HepG2 (cell line): ENCODE data around the gene UNC5A.

Experiments used
- EZH2 ChIP-seq: conservative IDR thresholded peaks from 2 replicates; pipeline ENCODE4 v1.6.1; 2012; ENCODE audit warnings: mild to moderate bottlenecking, low read depth, low read length, moderate library complexity
- JUND ChIP-seq: sonication (generic); formaldehyde crosslinking; IDR thresholded peaks from 2 replicates; pipeline ENCODE4 v1.8.0; 2022; ENCODE audit warnings: mild to moderate bottlenecking, missing genetic modification reagents
- POLR2A ChIP-seq, 2 experiments: IDR thresholded peaks; 2 replicates each; pipeline ENCODE4 v1.6.1; 2011; ENCODE audit warnings: low read depth in 2 of 2, low read length in 2 of 2, mild to moderate bottlenecking in 1 of 2, moderate library complexity in 1 of 2; ENCODE audit not compliant: insufficient read depth in 1 of 2
- USF2 ChIP-seq, 2 experiments: sonication (generic) in 1 of 2; formaldehyde crosslinking in 1 of 2; IDR thresholded peaks; 2 replicates each; pipeline versions ENCODE4 v1.5.1 to v1.6.1; 2011 to 2020; ENCODE audit warnings: borderline replicate concordance in 1 of 2, low read depth in 1 of 2, low read length in 1 of 2, mild to moderate bottlenecking in 1 of 2, missing genetic modification reagents in 1 of 2, moderate library complexity in 1 of 2
- ZNF224 ChIP-seq: sonication (generic); formaldehyde crosslinking; IDR thresholded peaks from 2 replicates; pipeline ENCODE4 v1.5.0; 2020; ENCODE audit warnings: mild to moderate bottlenecking, missing genetic modification reagents
- ZNF263 ChIP-seq: sonication (generic); formaldehyde crosslinking; IDR thresholded peaks from 2 replicates; pipeline ENCODE4 v1.4.0; 2020; ENCODE audit warnings: missing genetic modification reagents
- ZNF292 ChIP-seq: sonication (generic); formaldehyde crosslinking; IDR thresholded peaks from 2 replicates; pipeline ENCODE4 v1.8.1; 2022; ENCODE audit warnings: mild to moderate bottlenecking, low read depth, missing genetic modification reagents, borderline replicate concordance
- ZNF441 ChIP-seq: sonication (generic); formaldehyde crosslinking; IDR thresholded peaks from 2 replicates; pipeline ENCODE4 v1.7.0; 2021; ENCODE audit warnings: missing genetic modification reagents, borderline replicate concordance
- ZNF569 ChIP-seq: sonication (generic); formaldehyde crosslinking; IDR thresholded peaks from 2 replicates; pipeline ENCODE4 v1.5.0; 2020; ENCODE audit warnings: mild to moderate bottlenecking, missing genetic modification reagents, moderate library complexity, borderline replicate concordance
- TF ChIP-seq, protein P1 (sequence below): sonication (generic); formaldehyde crosslinking; IDR thresholded peaks from 2 replicates; pipeline ENCODE4 v1.5.0; 2020; ENCODE audit warnings: mild to moderate bottlenecking, missing genetic modification reagents, moderate library complexity
- TF ChIP-seq, protein P2 (sequence below), 2 experiments: fragments of 450-650 bp in 1 of 2; sonication (generic) in 1 of 2; formaldehyde crosslinking; IDR thresholded peaks; 2 replicates each; pipeline versions ENCODE4 v1.5.0 to v1.8.0; 2020 to 2022; ENCODE audit warnings: mild to moderate bottlenecking in 1 of 2, missing genetic modification reagents in 1 of 2
- TF ChIP-seq, protein P3 (sequence below): sonication (generic); formaldehyde crosslinking; IDR thresholded peaks from 2 replicates; pipeline ENCODE4 v1.4.0; 2020; ENCODE audit warnings: missing genetic modification reagents

- TF ChIP-seq POLR2A (IDR thresholded peaks at IDR 0.05; ENCODE audit: insufficient read depth in 1 of 2, low read depth in 2 of 2, low read length in 2 of 2) = no peak
- no peak for TF ChIP-seq ZNF292 (CRISPR knock-in tag)
- no peak for TF ChIP-seq ZNF441
- TF ChIP-seq, protein P1, sequence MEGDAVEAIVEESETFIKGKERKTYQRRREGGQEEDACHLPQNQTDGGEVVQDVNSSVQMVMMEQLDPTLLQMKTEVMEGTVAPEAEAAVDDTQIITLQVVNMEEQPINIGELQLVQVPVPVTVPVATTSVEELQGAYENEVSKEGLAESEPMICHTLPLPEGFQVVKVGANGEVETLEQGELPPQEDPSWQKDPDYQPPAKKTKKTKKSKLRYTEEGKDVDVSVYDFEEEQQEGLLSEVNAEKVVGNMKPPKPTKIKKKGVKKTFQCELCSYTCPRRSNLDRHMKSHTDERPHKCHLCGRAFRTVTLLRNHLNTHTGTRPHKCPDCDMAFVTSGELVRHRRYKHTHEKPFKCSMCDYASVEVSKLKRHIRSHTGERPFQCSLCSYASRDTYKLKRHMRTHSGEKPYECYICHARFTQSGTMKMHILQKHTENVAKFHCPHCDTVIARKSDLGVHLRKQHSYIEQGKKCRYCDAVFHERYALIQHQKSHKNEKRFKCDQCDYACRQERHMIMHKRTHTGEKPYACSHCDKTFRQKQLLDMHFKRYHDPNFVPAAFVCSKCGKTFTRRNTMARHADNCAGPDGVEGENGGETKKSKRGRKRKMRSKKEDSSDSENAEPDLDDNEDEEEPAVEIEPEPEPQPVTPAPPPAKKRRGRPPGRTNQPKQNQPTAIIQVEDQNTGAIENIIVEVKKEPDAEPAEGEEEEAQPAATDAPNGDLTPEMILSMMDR (CRISPR knock-in tag) = no peak
- TF ChIP-seq, protein P2, sequence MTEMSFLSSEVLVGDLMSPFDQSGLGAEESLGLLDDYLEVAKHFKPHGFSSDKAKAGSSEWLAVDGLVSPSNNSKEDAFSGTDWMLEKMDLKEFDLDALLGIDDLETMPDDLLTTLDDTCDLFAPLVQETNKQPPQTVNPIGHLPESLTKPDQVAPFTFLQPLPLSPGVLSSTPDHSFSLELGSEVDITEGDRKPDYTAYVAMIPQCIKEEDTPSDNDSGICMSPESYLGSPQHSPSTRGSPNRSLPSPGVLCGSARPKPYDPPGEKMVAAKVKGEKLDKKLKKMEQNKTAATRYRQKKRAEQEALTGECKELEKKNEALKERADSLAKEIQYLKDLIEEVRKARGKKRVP (CRISPR knock-in tag; IDR thresholded peaks at IDR 0.05) = no peak
- no peak for TF ChIP-seq EZH2
- TF ChIP-seq ZNF569 (CRISPR knock-in tag) = no peak
- TF ChIP-seq, protein P3, sequence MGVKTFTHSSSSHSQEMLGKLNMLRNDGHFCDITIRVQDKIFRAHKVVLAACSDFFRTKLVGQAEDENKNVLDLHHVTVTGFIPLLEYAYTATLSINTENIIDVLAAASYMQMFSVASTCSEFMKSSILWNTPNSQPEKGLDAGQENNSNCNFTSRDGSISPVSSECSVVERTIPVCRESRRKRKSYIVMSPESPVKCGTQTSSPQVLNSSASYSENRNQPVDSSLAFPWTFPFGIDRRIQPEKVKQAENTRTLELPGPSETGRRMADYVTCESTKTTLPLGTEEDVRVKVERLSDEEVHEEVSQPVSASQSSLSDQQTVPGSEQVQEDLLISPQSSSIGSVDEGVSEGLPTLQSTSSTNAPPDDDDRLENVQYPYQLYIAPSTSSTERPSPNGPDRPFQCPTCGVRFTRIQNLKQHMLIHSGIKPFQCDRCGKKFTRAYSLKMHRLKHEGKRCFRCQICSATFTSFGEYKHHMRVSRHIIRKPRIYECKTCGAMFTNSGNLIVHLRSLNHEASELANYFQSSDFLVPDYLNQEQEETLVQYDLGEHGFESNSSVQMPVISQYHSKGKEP (CRISPR knock-in tag) = no peak
- TF ChIP-seq JUND (CRISPR knock-in tag) = no peak
- TF ChIP-seq USF2 (IDR thresholded peaks at IDR 0.05; ENCODE audit: low read depth, low read length) = no peak
- TF ChIP-seq USF2 (CRISPR knock-in tag; IDR thresholded peaks at IDR 0.05; ENCODE audit: borderline replicate concordance) = no peak
- TF ChIP-seq ZNF224 (CRISPR knock-in tag) = no peak
- no peak for TF ChIP-seq ZNF263
These were observed 22.3 kb upstream of the UNC5A start for GRCh38 chr5:176788091-176788490.
